Right hindlimb (tissue), 1 donor: Measurements from ENCODE around the gene PIWIL4.
"Not testable (repeated sequence)": the region's sequence is repeated elsewhere in the genome, so short reads cannot be mapped to it uniquely, and the experiment has no call there.

ENCODE experiments used
- DNase-seq: peaks from one replicate; pipeline ENCODE4 v3.0.0-alpha.2; 2018

Gene PIWIL4

GRCh38 chr11:94549146-94549545 lies 18.0 kb upstream of the PIWIL4 start:
- no peak for DNase-seq

- no peak for DNase-seq
Observed at GRCh38 chr11:94550513-94550912, 16.7 kb upstream of the PIWIL4 start.

DNA sequence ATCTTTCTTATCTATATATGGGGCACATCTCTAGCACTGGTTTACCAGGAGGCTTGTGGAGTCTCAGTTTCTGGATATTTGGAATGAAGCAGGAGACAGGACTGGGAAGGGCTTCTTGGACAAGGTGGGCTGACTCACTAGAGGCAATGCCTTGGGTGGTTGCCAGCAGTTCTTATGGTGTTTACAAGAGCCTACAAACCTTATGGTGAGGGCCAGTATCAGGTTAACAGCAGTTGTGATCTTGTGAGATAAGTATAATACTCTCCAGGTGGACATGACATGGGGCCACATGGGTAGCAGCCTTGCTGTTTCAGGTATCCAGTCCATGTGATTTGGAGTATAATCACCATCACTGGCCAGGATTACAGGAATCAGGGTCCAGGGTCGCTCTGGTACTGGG lies 13.2 kb upstream of the PIWIL4 start:
- DNase-seq = no peak

DNA sequence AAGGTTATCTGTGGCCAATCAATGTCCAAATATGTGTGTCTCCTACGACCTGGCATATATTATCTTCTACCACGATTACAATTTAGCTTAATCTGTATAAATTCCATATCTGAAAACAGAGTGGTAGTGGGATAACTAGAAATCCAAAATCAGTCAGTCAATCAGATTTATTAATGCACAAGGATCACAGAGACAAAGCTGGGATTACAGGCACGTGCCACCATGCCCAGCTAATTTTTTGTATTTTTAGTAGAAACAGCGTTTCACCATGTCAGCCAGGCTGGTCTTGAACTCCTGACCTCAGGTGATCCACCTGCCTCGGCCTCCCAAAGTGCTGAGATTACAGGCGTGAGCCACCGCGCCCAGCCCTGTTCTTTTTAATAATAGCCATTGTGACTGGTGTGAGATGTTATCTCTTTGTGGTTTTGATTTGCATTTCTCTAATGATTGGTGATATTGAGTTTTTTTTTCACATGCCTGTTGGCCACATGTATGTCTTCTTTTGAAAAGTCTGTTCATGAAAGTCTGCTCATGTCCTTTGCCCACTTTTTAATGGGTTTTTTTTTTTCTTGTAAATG lies 11.3 kb upstream of the PIWIL4 start:
- DNase-seq = not testable (repeated sequence)

GRCh38 chr11:94557421-94557820 lies 9.7 kb upstream of the PIWIL4 start:
- DNase-seq = no peak

DNA sequence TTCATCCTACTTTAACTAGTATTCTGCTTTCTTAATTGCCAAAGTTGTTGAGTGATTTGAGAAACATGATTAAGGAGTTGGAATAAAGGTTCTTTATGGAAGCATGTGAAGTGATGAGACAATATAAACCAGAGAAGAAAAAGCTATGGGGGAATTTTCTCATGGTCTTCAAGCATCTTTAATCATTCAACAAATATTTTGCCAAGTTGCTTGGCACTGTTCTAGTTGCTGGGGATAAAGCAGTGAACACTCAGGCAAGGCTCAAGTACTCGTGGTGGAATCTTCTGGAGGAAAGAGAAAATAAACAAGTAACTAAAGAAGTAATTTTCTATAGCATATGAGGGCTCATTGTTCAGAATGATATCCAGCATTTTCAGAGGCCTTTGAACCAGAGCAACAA lies 9.2 kb upstream of the PIWIL4 start:
- DNase-seq = no peak

- no peak for DNase-seq
Observed at GRCh38 chr11:94558468-94558867, 8.7 kb upstream of the PIWIL4 start.

DNA sequence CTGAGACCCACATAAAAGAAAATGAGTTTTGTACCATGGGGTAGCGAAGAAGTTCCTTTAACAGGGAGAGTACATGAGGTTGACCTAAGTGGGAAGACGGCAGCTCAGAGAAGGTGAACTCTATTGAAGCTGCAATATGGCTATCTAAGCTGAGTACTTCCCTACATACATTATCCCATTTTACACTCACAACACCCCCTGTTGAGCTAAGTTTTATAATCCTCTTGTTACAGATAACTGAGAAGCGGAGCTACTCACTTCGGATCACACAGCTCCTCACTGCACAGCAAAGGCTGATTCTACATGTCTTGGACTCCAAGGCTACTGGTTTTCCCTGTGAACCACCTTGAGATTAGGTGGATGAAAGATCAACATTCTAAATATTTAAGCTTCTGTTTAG lies 8.2 kb upstream of the PIWIL4 start:
- no peak for DNase-seq

DNA sequence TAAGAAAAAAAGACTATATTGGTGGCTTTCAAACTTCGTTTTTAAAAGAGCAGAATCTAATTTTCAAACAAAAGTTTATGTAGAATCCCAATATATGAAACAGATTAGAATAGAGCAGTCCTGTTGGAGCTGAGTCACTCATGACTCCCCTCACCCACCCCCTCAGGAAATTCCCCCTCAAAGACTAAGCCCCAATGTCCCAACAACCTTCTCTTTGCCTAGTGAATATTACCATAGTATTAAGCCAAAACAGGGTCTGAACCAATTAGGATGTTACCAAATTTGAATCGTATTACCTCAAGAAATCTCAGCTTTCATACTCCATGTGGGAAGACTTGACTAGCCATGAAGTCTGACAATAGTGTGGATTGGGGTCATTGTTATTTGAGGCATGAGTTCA lies 7.8 kb upstream of the PIWIL4 start:
- DNase-seq = no peak

- no peak for DNase-seq
Observed at GRCh38 chr11:94560834-94561233, 6.3 kb upstream of the PIWIL4 start.

- DNase-seq = no peak
Observed at GRCh38 chr11:94563176-94563847, 3.9 kb upstream of the PIWIL4 start.

DNA sequence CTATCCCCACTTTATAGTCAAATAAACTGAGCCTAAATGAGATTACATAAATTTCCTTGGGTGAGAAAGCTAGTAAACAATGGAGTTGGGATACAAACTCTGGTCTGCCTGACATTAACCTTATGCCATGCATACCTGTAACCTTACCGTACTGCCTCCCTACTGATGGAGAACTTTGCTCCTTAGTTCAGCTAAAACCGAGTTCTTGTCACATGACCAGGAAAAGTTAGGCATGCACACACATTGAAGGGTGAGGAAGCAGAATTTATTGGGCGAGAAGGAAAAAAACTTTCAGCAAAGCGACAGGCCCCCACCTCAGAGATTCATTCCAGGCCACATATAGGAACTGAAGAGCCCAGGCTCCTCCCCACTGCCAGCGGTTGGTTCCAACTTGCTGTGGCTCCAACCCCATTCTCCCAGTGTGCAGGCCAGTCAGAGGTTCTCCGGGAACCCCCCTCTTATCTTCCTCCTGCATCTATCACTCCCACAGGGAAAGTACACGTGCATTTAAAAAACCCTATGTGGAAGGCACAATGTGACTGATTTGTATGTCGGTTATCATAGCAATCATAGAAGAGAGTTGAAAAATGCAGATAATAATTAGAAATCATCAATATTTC lies 3.2 kb upstream of the PIWIL4 start:
- no peak for DNase-seq

DNA sequence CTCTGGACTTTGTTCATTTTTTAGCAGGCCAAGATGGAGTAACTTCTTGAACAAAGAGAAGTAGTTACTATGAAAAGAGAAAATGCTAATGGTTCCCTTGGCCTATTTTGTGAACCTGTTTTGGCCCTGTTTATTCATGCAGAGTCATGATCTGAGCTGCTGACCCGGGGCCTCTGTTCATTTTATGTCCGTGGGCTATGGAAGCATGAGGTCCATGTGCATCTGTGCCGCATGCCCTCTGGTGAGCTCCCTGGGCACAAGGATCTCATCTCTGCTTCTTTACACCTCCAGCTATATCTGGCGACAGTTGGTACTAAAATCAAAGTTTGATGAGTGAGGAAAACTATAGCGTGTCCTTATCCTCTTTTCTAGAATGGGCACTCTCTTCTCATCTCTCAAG lies 1.0 kb downstream of the PIWIL4 start:
- DNase-seq = no peak

DNA sequence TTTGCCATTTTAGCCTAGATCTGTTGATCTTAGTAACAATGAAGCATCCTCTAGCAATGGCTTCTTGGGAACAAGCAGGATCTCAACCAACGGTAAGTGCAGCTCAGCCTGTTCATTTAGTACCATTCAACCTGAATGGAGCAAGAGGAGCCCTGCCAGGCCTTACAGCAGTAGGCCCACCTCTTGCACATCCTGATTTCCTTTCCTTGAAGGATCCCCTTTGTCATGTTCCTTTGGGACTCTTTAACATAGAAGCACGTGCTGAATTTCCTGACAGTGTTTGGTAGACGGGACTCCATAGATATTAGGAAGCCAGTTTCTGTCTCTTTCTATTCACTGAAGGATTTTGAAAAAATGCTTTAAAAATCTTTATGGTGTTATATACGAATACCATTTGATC lies 1.5 kb downstream of the PIWIL4 start:
- no peak for DNase-seq

DNA sequence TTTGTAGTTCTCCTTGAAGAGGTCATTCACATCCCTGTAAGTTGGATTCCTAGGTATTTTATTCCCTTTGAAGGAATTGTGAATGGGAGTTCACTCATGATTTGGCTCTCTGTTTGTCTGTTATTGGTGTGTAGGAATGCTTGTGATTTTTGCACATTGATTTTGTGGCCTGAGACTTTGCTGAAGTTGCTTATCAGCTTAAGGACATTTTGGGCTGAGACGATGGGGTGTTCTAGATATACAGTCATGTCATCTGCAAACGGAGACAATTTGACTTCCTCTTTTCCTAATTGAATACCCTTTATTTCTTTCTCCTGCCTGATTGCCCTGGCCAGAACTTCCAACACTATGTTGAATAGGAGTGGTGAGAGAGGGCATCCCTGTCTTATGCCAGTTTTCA lies 5.8 kb downstream of the PIWIL4 start:
- DNase-seq = not testable (repeated sequence)

- DNase-seq = no peak
Observed at GRCh38 chr11:94574193-94574961, 7.2 kb downstream of the PIWIL4 start.

DNA sequence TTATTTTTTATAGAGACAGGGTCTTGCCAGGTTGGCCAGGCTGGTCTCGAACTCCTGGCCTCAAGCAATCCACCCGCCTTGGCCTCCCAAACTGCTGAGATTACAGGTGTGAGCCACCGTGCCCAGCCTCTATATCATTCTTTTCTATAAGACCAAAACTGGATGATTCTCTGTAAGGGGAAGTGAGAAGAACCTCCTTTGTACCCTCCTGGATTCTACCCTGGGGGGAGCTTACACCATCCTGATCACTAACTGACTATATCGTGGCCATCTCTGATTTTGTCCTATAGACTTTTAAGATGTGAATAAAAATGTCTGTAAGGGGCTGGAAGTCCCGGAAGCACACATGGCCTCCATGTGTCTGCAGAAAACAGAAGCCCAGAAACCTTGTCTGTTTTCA lies 9.1 kb downstream of the PIWIL4 start:
- no peak for DNase-seq

- no peak for DNase-seq
Observed at GRCh38 chr11:94577841-94578240, 10.7 kb downstream of the PIWIL4 start.

DNA sequence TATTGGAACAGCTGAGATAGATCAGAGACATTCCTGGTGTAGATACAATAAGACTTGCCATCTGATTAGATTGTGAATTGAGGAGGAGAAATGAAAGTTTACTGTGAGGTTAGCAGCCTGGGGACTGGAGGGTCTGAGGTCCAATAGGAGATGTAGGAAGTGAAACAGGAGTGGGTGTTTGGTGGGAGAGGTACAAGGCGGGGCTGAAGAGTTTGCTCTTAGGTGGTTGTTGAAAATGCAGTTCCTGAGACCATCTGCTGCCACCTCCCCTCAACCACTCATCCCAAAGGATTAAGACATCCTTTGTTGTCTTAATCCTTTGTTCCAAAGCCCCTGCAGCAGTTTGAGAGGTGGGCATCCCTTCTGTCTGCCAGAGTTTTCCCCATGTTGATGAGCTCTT lies 14.8 kb downstream of the PIWIL4 start:
- no peak for DNase-seq

- DNase-seq = no peak
Observed at GRCh38 chr11:94583213-94583865, 16.2 kb downstream of the PIWIL4 start.

DNA sequence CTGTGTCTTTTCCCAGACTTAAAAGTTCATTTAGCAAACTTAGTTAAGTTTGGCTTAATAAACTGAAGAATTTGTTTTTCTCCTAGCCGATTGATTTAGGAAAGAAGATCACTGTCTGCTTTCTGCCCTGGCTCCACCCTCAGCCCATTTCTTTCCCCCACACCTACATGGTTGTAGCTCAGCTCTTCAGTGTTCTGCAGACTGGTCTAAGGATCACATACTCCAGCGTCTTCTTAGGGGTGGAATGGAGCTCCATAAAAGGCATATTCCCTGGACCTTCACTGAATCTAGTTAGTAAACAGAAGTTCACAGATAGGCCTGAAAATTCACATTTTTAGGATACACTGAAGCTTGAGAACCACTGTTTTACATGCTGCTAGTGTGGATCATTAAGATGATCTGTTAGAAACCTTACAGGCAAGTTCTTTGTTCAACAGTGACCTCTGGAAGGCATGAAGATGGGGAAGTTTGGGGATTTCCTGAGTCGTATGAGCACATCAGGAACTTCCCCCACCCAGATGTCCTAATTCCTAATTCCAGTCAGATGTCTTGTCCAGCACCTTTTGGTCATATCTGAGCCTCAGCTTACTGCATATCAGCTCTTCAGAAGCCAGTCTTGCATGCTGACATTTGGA lies 16.8 kb downstream of the PIWIL4 start:
- no peak for DNase-seq

- no peak for DNase-seq
Observed at GRCh38 chr11:94584978-94585377, 17.8 kb downstream of the PIWIL4 start.

- no peak for DNase-seq
Observed at GRCh38 chr11:94585399-94585798, 18.2 kb downstream of the PIWIL4 start.
